NCI-H1417 treated with DMSO at 0.1 percent for 48 hours (cell line): Measurements from ENCODE around the gene IPO4.
"Not testable (repeated sequence)": the region's sequence is repeated elsewhere in the genome, so short reads cannot be mapped to it uniquely, and the experiment has no call there.

Experiments
- DNase-seq: peaks from one replicate; lab custom pipeline; 2025; lab: John Stamatoyannopoulos, UW

The IPO4 gene

GRCh38 chr14:24215495-24216344, 27.1 kb upstream of the IPO4 start, which contains the start of gene MDP1:
Gene MDP1 (minus strand): TSS chr14:24216066. CDS start chr14:24215955, 111 bp downstream.
- DNase-seq: peak; percentile 24

DNA sequence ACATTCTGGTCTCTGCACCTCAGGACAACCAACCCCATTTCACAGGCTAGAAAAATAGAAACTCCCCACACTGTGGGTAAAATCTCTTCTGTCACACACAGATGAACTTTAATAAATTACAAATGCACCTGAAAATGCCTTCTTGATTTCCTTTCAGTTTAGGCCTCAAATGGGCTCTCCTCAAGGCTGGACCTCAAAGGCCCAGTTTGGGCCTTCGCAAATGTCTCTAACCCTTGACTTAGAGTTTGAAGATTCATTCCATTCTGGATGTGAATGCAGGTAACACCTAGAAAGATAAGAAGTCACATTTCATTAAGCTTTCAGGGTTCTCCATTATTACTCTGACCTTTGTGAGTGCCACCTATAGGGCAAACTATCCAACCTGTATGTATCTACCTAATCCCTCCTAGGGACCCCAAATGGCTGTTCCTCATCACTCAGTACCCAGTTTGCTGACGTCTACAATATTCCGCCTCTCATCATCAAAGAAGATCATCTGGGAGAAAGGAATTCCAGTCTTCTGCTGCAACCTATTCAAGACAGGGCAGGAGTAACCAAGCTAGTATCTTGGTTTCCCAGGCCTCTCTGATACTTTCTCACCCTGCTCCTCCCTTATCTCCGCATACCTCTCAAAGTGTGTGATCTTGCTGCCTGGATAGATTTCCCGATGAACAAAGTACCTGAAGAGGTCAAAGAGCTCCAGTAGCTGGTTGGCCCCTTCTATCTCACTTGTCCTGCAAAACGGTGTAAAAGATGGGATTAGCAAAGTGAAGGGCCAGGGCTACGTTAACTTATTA, 25.4 kb upstream of the IPO4 start:
- no peak for DNase-seq

GRCh38 chr14:24212924-24213865, 24.6 kb upstream of the IPO4 start, which contains the start of gene CHMP4A:
Gene CHMP4A (minus strand): TSS chr14:24213488. CDS start chr14:24213439, 49 bp downstream.
- DNase-seq: peak; percentile 79

- no peak for DNase-seq
These were observed 22.7 kb upstream of the IPO4 start for GRCh38 chr14:24211311-24211710.

GRCh38 chr14:24207625-24208024, 19.0 kb upstream of the IPO4 start:
- DNase-seq: no peak

- DNase-seq: no peak
These were observed 18.5 kb upstream of the IPO4 start for GRCh38 chr14:24207104-24207551.

GRCh38 chr14:24206260-24207103, 17.9 kb upstream of the IPO4 start:
- no peak for DNase-seq

DNA sequence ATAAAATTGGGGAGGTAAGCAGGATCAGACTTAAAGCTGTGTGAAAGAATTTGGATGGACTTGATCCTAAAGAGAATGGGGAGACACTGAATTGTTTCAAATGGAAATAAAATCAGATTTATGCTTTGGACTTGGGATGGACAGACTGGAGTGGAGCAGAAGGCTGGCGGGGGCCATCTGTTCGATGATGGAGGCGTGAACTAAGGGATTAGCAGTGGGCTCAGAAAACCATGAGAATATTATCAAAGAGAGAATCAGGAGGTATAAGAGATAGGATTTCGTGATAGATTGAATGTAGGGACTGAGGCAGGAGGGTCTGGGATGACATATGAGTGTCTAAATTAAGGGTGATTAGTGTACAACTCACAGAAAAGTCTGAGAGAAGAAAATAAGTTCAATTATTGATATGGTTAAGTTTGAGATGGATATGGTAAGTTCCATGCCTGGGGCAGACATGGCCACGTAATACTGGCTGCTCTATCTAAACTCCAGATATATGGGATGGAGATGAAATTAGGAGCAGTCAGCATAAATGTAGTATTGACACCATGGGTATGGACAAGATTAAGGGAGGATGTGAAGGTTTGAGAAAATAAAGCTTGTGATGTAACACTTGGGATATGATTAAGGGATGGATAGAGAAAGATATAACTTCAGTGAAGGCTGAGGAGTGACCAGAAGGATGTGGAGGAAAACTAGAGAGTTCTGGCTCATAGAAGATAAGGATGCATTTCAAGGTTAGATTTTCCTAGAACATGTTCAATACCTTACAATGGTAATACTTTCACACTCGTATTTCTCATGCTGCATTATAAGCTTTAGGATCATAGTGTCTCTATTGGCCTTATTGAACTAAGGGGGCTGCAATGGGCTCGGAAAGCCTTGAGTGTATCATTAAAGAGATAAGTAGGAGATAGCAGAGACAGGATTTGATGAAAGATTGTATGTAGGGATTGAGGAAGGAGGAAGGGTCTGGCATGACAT, 15.8 kb upstream of the IPO4 start:
- DNase-seq: no peak

GRCh38 chr14:24203249-24203886, 14.8 kb upstream of the IPO4 start:
- DNase-seq: not testable (repeated sequence)

GRCh38 chr14:24202538-24202937, 13.9 kb upstream of the IPO4 start:
- DNase-seq: not testable (repeated sequence)

DNA sequence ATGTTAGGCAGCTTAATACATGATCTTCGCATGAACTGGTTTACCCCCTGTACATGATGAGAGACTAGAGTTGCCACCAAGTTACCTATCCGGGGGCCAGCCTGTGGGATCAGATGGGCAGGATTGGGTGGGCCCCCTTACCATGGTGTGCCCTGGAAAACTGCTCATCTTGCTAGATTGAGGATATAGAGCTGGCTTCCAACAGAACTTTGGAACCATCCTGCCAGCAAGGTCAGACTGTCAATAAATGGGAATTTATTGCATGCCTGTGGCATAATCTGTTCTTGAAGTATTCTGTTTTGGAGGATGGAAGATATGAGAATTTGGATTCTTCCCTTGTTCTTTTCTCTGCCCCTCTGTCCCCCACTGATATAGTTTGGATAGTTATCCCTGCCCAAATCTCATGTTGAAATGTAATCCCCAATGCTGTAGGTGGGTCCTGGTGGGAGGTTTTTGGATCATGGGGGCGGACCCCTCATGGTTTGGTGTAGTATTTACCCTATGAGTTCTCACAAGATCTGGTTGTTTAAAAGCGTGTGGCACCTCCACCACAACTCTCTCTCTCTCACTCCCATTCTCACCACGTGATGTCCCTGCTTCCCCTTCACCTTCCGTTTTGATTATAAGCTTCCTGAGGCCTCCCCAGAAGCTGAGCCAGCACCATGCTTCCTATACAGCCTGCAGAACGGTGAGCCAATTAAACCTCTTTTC, 10.4 kb upstream of the IPO4 start:
- DNase-seq: no peak

GRCh38 chr14:24197056-24197450, 8.4 kb upstream of the IPO4 start:
- no peak for DNase-seq

- DNase-seq: no peak
These were observed 7.7 kb upstream of the IPO4 start for GRCh38 chr14:24196071-24197055.

DNA sequence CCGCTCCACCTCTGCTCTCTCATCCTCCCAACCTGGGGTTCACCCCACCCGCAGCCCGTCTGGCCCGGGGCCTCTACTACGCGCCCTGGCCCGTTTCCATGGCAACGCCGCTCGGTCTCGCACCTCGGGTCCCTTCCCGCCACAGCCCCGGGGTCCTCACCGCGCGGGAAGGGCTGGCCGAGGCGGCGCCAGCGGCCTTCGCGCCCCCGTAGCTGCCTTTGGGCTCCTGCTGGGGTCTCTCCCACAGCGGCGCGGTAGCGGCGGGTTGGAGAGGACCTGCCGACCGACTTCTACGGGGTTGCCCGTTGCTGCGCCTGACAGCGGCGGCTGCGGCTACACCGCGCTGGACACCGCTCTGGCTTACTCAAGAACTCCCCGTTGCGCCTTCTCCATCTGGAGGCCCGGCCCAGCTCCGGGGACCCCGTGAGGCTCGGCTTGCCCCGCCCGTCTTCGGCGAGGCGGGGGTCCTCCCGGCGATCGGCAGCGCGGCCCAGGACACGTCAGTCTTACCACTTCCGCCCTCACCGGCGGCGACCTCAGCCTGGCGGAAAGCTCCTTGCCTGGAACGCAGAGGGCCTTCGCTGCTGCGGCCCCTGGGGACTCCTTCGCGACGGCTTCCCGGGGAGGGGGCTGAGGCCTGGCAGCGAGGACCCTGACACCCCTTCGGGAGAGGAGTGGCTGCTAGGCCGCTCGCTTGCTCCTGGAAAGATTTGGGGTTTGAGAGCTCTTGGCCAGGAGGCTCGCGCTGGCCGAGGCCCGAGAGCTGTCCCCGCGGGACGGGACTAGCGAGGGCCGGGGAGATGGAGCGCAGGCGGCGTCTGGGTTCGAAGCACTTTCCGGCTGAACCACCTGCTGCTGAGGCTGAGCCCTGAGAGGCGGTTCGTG, 6.8 kb upstream of the IPO4 start, which contains the start of gene TM9SF1:
Gene TM9SF1, minus strand, starts transcription at position 256 of the 885 bp plus-strand sequence. CDS start 422 bp downstream, outside the sequence.
- peak; percentile 58 for DNase-seq

DNA sequence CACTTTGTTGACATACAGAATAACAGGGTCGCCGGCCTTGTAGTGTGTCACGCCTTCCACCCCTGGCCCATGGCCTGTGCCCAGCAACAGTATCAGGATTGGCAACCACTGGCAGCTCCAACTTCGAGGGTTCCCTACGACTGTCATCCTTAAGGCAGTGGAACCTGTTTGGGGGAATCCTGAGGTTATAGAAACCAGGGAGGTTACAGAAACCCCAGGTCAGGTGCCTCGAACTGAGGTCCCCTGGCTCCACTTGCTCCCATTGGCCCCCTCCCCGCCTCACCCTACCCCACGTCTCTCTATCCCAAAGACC, 6.2 kb upstream of the IPO4 start:
- no peak for DNase-seq
